Frontal cortex (tissue), 4 donors: ENCODE data around the gene ZCCHC24. TPM values are rescaled to one million over a fixed set of nuclear protein-coding genes. Genes with fewer than 3 reads are reported as not detected.

Experiments
- DNase-seq, 2 donors: peaks; one replicate each; pipeline ENCODE4 v3.0.0; 2012; ENCODE audit warnings: low spot score in 2 of 2
- FAIRE-seq: peaks from 2 replicates; lab custom pipeline; 2012; peaks lifted over from hg19 to GRCh38; lab: Jason Lieb, UNC
- total RNA-seq: library from RNA; depleted of rRNA; stranded (reverse); fragments of >200 nt; gene quantifications from one replicate; pipeline ENCODE4 v1.2.3, GENCODE V29; 2014
- donor health status: control.
- donor health status: control.
- donor health status: control.

Gene ZCCHC24
- total RNA-seq, 1 donor from 2014 or later = 4.1 TPM

- DNase-seq = no peak
- no peak for FAIRE-seq
Measured at GRCh38 chr10:79415736-79416577, 29.5 kb downstream of the ZCCHC24 start.

GRCh38 chr10:79414714-79415113, 30.7 kb downstream of the ZCCHC24 start:
- DNase-seq = no peak
- FAIRE-seq = no peak

GRCh38 chr10:79413196-79413595, 32.2 kb downstream of the ZCCHC24 start:
- DNase-seq (no peak), FAIRE-seq (no peak)

- FAIRE-seq (no peak), DNase-seq (no peak)
Measured at GRCh38 chr10:79412516-79412915, 32.9 kb downstream of the ZCCHC24 start.

DNA sequence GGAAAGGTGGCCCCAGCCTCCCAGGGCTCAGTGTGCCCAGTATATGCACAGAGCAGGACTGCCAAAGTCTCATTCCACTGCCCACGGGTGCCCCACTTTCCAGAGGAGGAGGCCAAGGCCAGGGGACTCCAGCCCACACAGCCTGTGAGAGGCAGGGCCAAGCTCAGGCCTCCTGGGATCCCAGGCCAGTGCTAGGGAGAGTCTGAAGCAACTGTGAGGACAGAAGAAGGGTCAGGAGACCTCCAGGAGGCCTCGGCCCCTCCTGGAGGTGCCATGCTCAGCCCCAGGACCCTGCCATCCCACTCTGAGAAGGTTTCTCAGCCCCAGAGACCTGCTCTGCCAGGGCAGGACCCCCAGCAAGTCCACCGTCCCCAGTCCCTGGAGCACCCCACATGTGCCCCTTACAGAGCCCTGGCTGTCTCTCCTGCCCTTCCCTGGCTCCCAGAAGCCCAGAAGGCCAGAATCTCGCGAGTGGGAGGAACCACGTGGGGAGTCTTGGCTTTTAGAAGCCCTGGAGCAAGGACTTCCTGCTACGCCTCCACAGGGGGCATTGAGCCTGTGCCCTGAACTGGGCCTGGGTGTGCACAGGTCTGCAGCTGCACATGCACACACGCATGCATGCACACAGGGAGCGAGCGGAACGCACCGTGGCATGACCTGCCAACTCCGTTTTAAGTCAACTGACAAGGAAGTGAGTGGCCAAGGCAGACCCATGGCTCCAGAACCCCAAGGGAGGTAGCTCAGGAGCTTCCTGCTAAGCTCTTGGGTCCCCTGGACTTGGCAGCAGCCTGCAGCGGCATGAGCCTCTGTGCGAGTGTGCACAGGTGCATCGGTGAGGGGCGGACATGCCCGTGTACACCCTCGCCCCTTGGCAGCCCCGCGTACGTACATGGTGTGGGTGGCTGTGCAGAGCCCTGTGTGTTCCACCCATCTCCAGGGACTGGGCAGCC, 33.6 kb downstream of the ZCCHC24 start:
- FAIRE-seq (no peak), DNase-seq (no peak)

GRCh38 chr10:79410315-79411094, 34.9 kb downstream of the ZCCHC24 start:
- no peak for DNase-seq
- FAIRE-seq = no peak

GRCh38 chr10:79409726-79410085, 35.7 kb downstream of the ZCCHC24 start:
- no peak for FAIRE-seq
- DNase-seq = peak; percentile 63 to 69

DNA sequence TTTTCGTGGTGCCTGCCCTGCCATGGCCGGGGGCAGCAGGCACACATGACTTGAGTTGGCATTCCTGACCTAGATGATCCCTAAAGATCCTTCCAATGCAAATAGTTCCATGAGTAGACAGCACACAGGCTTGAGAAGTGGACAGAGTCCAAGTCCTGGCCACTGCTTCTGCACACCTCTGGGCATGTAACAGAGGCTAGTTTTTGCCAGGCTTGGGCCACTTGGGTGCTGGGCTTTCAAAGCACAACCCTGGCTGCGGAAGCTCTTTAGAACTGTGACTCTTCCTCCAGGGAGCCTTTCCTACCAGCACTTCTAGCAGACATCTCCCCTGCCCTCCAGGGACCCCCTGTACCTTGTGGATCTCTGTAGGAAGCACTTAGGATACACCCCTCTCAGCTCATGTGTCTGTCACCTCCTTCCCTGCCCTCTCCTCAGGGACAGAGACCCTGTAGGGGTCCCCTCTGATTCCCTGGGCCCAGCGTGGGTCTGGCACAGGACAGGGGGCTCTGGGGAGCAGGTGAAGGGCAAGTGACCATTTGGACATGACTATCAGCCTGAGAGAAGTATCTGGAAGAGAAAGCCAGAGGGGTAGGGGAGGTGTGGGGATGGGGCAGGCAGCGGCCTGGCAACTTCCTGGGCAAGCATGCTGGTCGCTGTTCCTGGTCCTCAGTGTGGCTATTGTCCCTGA, 36.2 kb downstream of the ZCCHC24 start:
- no peak for DNase-seq
- no peak for FAIRE-seq

DNA sequence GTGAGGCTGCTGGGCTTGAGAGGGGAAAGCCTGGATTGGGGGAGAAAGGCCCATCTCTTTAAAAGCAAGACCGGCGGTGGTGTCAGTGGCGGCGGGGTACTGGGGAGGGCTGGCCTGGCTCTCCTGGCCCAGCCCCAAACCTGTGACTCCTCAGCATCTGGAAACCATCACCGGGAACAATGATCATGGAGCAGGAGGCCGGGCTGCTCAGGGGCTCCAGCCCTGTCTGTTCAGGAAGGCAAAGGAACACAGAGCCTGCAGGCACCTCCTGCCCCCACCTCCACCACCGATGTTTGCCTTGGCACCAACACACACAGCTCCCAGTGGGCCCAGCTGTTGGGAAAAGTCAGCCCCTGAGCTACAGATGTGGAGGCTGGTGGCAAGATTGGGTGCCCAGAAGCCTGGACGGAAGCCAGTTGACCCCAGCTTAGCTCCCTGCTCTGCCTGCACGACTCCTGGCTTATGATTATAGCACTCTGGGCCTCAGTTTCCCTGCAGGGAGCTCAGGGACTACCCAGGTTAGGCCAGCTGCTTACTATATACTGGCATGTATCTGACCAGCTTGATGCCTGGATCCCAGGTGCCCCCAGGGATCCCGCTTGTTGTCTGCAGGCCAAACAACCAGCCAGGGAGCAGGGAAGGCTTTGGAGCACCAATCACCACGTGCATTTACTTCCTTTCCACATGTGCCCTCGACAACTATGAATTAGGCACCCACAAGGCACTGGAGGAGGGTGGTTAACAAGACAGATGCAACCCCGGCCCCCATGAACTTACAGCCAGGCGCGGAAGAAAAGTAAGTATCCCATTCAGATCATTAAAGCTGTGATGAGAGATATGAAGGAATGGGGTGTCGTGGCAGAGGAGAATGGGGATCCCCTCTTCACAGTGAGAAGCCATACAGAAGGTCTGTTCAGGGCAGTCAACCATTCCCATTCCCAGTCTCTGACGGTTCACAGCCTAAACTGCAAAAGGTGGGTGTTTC, 37.3 kb downstream of the ZCCHC24 start:
- FAIRE-seq (no peak), DNase-seq (no peak)

GRCh38 chr10:79407423-79407796, 38.0 kb downstream of the ZCCHC24 start:
- FAIRE-seq (no peak), DNase-seq (no peak)

GRCh38 chr10:79406683-79407422, 38.6 kb downstream of the ZCCHC24 start:
- DNase-seq = no peak
- no peak for FAIRE-seq

GRCh38 chr10:79405995-79406515, 39.4 kb downstream of the ZCCHC24 start:
- DNase-seq (no peak), FAIRE-seq (no peak)

DNA sequence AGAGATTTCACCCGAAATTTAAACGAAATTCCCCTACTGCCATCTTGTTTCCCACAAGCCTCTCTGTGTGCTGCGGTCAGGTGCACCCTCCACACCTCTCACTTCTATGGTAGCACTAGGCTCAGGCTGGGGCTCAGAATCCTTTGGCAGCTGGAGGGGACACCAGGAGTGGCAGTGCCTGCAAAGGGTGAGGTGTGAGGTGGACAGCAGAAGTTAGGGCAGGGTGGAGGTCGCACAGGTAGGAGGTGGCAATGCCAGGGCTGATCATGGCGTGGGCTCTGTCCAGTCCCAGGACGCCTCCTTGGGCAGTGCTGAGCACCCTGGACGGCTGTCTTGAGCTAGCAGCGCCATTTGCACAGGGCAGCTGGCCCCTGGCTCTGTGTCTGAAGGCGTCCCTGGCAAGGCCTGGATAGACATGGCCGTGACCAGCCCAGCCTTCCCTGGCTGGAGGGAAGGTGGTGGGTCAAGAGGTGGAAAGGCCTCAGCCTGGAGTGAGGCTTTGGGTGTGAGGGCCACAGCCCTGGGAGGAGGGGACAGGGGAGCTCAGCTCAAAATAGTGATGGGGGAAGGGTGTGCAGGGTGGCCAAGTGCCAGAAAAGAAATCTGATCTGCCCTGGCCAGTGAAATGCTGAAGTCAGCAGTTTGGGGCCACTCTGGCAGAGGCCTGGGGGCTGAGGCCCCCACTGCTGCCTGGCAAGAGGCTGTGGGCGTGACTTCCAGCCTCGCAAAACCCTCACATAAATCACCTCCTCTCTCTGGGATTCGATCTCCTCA, 40.0 kb downstream of the ZCCHC24 start:
- FAIRE-seq (no peak), DNase-seq (no peak)

GRCh38 chr10:79404690-79405131, 40.7 kb downstream of the ZCCHC24 start:
- no peak for DNase-seq
- no peak for FAIRE-seq

DNA sequence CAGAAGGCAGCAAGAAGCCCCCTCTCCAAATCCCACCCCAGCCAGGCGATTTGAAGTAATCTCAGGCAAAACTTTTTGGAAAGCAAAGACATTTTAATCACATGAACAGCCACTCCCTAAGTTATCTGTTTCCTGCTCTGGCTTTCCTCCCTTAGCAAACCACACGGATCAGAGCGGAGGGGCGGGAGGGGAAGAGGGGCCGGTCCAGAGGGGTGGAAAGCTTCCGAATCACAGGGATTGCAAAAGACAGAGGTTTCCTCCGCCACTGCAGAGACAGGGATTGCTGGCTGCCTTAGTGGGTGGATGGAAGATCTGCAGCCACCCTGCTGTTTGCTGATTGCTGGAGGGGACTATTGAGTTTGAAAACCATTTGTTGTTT, 41.2 kb downstream of the ZCCHC24 start:
- FAIRE-seq (no peak), DNase-seq (no peak)

DNA sequence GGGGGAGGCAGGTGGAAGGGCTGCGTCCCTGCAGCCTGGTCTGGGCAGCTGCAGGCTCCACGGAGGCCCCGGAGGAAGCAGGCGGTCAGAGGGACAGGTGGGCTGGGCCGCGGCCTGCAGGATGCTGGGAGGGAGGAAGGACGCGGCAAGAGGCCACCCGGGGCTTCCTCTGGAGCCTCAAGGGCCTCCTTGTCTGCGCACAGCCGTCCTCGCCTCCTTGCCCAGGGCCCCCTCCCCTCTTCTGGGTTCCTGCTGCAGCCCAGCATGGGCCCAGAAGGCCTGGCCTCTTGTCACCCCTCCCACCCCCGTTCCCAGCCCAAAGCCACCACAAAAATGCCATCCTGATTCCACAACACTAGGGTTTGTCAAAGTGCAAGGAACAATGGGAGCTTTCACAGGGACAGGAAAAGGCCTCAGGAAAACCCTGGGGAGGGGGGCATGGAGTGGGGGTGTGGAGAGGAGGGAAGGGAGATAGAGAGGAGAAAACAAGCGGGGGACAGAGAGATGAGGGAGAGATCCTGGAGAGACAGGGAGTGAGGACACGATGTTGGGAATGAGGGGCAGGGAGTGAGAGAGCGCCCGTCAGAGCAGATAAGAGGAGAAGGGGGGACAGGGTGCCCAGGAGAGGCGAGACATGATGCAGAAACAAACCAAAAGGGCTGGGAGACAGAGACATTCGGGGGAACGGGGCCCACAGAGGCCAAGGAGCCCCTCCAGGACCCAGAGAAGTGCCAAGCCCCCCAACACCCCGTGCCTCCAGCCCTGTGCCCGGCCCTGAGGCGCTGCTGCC, 41.8 kb downstream of the ZCCHC24 start:
- FAIRE-seq = no peak
- no peak for DNase-seq
